Measurements from ENCODE around the gene PLSCR1. TPM values are rescaled to one million over a fixed set of nuclear protein-coding genes. Genes with fewer than 3 reads are reported as not detected.
A peak's percentile ranks its signal among the peaks of the same experiment; 100 is the strongest.
"Not testable (repeated sequence)": the region's sequence is repeated elsewhere in the genome, so short reads cannot be mapped to it uniquely, and the experiment has no call there.

PLSCR1 gene
- total RNA-seq, 4 donors from 2014 or later, result 37.1 to 190 (median 88.7) TPM

- H3K4me3 ChIP-seq, result no peak overlapping the region
- peaks cover 0 to 11% (median 0%) of the 10 kb centered on the region in 3 donors for H3K4me1 ChIP-seq
- no peaks in the 10 kb centered on the region for H3K27me3 ChIP-seq
- TF ChIP-seq EP300 (IDR thresholded peaks at IDR 0.05) (no peak), CTCF (IDR thresholded peaks at IDR 0.05) (no peak), POLR2AphosphoS5 (IDR thresholded peaks at IDR 0.05) (no peak), POLR2A (IDR thresholded peaks at IDR 0.05) (no peak)
- no peaks in the 10 kb centered on the region for H3K36me3 ChIP-seq
- no peaks in the 10 kb centered on the region for H3K9me3 ChIP-seq
- no peak overlapping the region for H3K27ac ChIP-seq
- no peak for ATAC-seq
These were observed 42.7 kb downstream of the PLSCR1 start for GRCh38 chr3:146501752-146502151.

GRCh38 chr3:146499701-146500100 lies 44.7 kb downstream of the PLSCR1 start:
- no peaks in the 10 kb centered on the region for H3K9me3 ChIP-seq
- no peaks in the 10 kb centered on the region for H3K27me3 ChIP-seq
- no peak for TF ChIP-seq CTCF (IDR thresholded peaks at IDR 0.05)
- 38 to 83% methylated on average over 1 of the region's 1 CpG for WGBS, 2 donors (ENCODE audit: low coverage in 1 of 2)
- no peak overlapping the region for H3K4me3 ChIP-seq
- no peak overlapping the region for H3K27ac ChIP-seq
- no peaks in the 10 kb centered on the region for H3K4me1 ChIP-seq
- H3K36me3 ChIP-seq, result no peaks in the 10 kb centered on the region
- ATAC-seq, result no peak

- Histone ChIP-seq H3K36me3 (no peaks in the 10 kb centered on the region), H3K9me3 (no peaks in the 10 kb centered on the region), H3K4me1 (no peaks in the 10 kb centered on the region), H3K4me3 (no peak overlapping the region), H3K27ac (no peak overlapping the region), H3K27me3 (no peaks in the 10 kb centered on the region)
- no peak for TF ChIP-seq POLR2AphosphoS5 (IDR thresholded peaks at IDR 0.05)
- no peak for TF ChIP-seq CTCF (IDR thresholded peaks at IDR 0.05)
- TF ChIP-seq EP300 (IDR thresholded peaks at IDR 0.05), result no peak
- TF ChIP-seq POLR2A (IDR thresholded peaks at IDR 0.05), result no peak
- no peak for ATAC-seq
- WGBS, 2 donors (ENCODE audit: low coverage in 1 of 2), result 76 to 89% methylated on average over 8 to 9 of the region's 13 CpGs
These were observed 46.2 kb downstream of the PLSCR1 start for GRCh38 chr3:146498002-146498736.

GRCh38 chr3:146497145-146497843 lies 47.1 kb downstream of the PLSCR1 start:
- no CpG with 5 or more reads among the region's 28 CpGs for WGBS, 2 donors (ENCODE audit: low coverage in 1 of 2)
- H3K9me3 ChIP-seq, H3K4me1 ChIP-seq, H3K36me3 ChIP-seq, H3K27me3 ChIP-seq, H3K4me3 ChIP-seq, ATAC-seq, H3K27ac ChIP-seq: not testable (repeated sequence)

- no peak overlapping the region for H3K27ac ChIP-seq
- H3K27me3 ChIP-seq, result no peaks in the 10 kb centered on the region
- H3K4me3 ChIP-seq, result no peak overlapping the region
- H3K36me3 ChIP-seq, result no peaks in the 10 kb centered on the region
- TF ChIP-seq CTCF (IDR thresholded peaks at IDR 0.05), result no peak
- TF ChIP-seq EP300 (IDR thresholded peaks at IDR 0.05), result no peak
- no peak for TF ChIP-seq POLR2A (IDR thresholded peaks at IDR 0.05)
- no peak for TF ChIP-seq POLR2AphosphoS5 (IDR thresholded peaks at IDR 0.05)
- H3K9me3 ChIP-seq, result no peaks in the 10 kb centered on the region
- ATAC-seq, result peak; percentile 54
- 0% methylated on average over 1 of the region's 1 CpG; no CpG with 5 or more reads in 1 of the 2 donors for WGBS, 2 donors (ENCODE audit: low coverage in 1 of 2)
- no peaks in the 10 kb centered on the region for H3K4me1 ChIP-seq
These were observed 47.7 kb downstream of the PLSCR1 start for GRCh38 chr3:146496726-146497125.
